Measurements from ENCODE around the gene PEA15.

PEA15 gene

DNA sequence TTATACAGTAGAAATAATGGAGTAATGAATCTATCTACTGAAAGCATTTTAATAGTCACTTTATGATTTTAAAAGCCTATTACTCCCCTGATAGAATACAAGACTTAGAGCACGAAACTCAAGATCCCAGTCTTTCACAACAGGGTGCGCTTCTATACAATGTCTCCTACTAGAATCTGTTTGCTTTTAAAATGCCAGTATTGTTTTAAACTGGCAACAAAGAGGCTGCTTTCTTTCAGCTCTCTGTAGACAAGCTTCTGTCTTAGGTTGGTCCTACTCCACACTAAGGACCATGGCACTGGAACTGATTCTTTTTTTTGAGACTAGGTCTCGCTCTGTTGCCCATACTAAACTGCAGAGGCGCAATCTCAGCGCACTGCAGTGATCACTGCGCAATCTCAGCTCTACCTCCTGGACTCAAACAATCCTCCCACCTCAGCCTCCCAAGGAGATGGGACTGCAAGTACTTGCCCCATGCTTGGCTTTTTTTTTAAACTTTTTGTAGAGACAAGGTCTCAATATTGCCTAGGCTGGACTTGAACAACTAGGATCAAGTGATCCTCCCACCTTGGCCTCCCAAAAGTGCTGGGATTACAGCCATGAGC lies 52.3 kb downstream of the PEA15 start:
- DNase-seq (no peak), ATAC-seq (no peak)
- Mint-ChIP-seq H3K27ac (no peak overlapping the region), H3K27me3 (peaks cover 2% of the 10 kb centered on the region), H3K9me3 (no peaks in the 10 kb centered on the region), H3K36me3 (ENCODE audit: low read depth) (peaks cover 32% of the 10 kb centered on the region), H3K4me1 (peaks cover 55% of the 10 kb centered on the region), H3K4me3 (no peak overlapping the region)

DNA sequence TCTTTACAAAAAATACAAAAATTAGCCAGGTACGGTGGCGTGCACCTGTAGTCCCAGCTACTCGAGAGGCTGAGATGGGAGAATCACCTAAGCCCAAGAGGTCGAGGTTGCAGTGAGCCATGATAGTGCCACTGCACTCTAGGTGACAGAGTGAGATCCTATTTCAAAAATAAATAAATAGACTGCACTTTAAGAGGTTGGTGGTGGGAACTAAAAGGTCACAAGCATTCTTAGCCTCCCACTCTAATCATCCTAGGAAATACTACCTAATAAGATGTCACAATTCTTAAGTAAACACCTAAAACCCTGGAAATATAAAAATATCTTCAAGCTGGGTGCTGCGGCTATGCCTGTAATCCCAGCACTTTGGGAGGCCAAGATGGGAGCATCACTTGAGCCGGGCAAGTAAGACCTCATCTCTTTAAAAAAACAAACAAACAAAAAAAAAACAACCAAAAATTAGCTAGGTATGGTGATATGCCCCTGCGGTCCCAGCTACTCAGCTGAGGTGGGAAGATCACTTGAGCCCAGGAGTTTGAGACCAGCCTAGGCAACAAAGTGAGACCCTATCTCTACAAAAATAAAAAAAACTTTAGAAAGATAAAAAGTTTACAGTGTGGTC lies 53.1 kb downstream of the PEA15 start:
- peaks cover 30% of the 10 kb centered on the region for H3K36me3 Mint-ChIP-seq (ENCODE audit: low read depth)

DNA sequence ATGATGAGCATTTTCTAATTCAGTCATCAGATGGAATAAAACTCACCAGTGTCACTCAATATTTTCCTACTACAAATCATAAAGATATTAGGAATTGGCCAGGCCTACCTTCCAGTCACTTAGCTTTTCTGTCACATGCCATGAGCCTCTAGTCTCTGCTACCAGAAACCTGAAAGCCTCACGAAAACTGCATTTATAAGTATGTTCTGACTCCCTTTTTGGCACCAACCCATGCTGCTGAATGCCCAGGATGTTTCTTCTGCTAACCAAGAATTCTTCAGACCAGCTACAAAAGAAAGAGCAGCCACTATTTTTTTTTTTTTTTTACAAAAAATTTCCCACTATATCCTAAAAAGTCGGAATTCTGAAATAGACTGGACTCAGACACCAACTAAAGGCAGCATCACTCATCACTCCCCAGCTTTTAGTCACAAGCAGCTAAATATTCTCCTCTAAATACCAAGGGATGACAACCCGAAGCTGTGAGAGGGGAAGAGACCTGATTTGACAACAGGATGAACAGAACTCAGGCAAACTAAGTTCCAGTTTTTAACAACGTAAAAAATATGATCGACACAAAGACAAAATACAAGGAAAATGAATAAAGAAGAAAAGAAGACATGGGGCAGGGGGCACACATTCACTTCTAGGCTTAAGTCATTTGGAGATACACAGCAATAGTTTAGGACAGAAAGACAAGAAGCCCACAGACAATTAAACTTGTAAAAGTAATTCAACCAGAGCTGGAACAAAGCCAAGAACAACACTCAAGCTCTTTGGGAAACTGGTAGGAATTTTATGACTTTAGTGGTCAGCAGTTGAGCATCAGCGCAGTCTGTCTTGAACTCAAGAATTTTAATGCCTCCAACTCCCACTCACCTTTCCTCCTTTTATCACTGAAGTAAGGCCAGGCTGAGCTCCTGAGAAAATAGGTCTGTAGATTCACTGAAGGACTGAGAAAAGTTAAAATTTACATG lies 55.5 kb downstream of the PEA15 start:
- no peak for ATAC-seq
- peaks cover 2% of the 10 kb centered on the region for H3K27me3 Mint-ChIP-seq
- peak overlapping the region; percentile 100 for H3K27ac Mint-ChIP-seq
- peak overlapping the region; percentile 100 for H3K4me3 Mint-ChIP-seq
- no peak for DNase-seq
- H3K36me3 Mint-ChIP-seq (ENCODE audit: low read depth), result peaks cover 28% of the 10 kb centered on the region
- H3K9me3 Mint-ChIP-seq, result no peaks in the 10 kb centered on the region
- peaks cover 71% of the 10 kb centered on the region for H3K4me1 Mint-ChIP-seq

More for the DNA sequence above, 53.1 kb downstream of the PEA15 start:
- Mint-ChIP-seq H3K4me3 (no peak overlapping the region), H3K4me1 (peaks cover 61% of the 10 kb centered on the region), H3K27ac (no peak overlapping the region), H3K27me3 (peaks cover 2% of the 10 kb centered on the region), H3K9me3 (no peaks in the 10 kb centered on the region)
- ATAC-seq (no peak), DNase-seq (no peak)

GRCh38 chr1:160261556-160261892 lies 56.3 kb downstream of the PEA15 start:
- ATAC-seq, result peak; percentile 59
- Mint-ChIP-seq H3K36me3 (ENCODE audit: low read depth) (peaks cover 28% of the 10 kb centered on the region), H3K27me3 (peaks cover 2% of the 10 kb centered on the region), H3K4me1 (peaks cover 66% of the 10 kb centered on the region), H3K4me3 (peak overlapping the region; percentile 100), H3K27ac (peak overlapping the region; percentile 100), H3K9me3 (no peaks in the 10 kb centered on the region)
- DNase-seq, result peak; percentile 68

DNA sequence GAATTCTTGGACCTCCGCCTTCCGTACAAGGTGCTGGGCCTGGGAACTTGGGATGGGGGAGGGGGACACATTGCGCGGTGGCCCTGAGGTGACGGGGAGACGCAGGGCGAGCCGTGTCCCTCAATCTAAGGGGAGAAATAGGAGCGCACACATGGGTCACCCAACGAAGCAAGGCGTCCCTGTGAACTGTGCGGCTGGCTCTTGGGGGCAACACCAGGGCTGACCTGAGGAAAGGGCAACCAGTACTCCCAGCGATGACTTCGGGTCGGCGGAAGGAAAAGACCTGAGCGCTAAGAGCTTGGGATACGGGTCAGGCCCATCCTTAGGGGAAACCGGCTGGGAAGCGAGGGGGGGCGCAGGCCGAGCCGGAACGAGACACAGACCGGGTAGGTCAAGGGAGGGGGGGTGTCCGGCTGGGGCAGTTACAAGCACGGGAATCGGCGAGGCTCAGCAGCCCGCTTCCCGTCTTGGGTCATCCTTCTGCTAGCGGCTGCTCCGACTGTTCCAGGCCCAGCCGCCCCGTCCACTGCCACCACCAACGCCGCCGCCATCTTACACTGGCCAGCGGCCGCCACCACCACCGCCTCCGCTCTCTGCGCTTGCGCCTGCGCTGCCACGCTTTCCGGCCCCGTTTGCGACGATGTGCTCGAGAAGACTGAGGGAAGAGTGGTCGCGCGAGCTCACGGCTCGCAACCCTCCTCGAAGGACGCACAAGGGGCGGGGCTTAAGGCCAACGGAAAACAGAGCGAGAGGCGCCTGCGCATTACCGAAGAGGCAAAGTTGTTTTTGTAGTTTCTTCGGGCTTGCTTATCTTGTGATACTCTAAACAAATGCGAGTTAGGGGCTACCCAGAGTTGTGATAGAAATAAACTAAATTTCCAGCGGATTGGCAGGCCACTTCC lies 57.0 kb downstream of the PEA15 start, which contains the start of gene DCAF8:
Gene DCAF8, minus strand, starts transcription at position 657 of the 902 bp plus-strand sequence. CDS start 18,541 bp downstream, outside the sequence.
- peaks cover 2% of the 10 kb centered on the region for H3K27me3 Mint-ChIP-seq
- peak; percentile 99 for DNase-seq
- ATAC-seq, result peak; percentile 82
- H3K9me3 Mint-ChIP-seq, result no peaks in the 10 kb centered on the region
- peak within 1 kb of the TSS; percentile 100 for H3K27ac Mint-ChIP-seq
- peaks cover 28% of the 10 kb centered on the region for H3K36me3 Mint-ChIP-seq (ENCODE audit: low read depth)
- peak within 1 kb of the TSS; percentile 100 for H3K4me3 Mint-ChIP-seq
- peaks cover 61% of the 10 kb centered on the region for H3K4me1 Mint-ChIP-seq

DNA sequence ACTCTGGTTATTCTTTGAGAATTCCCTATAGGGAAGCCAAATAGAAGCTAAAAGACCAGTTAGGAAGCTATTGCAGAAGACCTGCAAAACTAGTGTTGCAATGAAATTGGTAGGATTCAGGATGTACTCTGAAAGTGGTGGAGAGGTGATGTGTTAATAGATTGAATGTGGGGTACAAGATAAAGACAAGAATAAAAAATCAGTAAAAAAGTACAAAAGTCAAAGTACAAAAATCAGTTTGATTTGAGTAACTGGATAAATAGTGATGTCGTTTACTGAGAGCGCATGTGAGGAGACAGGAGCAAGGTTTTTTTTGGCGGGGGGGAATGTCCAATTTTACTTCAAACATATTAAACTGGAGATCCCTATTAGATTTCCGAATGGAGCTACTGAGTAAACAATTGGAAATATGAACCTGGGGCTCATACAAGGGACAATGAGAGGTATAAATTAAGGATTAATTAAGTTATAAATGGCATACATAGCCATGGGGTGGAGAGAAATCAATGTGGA lies 59.7 kb downstream of the PEA15 start:
- ATAC-seq (no peak), DNase-seq (no peak)
- peaks cover 38% of the 10 kb centered on the region for H3K4me1 Mint-ChIP-seq
- peaks cover 14% of the 10 kb centered on the region for H3K36me3 Mint-ChIP-seq (ENCODE audit: low read depth)
- H3K27me3 Mint-ChIP-seq, result peaks cover 2% of the 10 kb centered on the region
- no peaks in the 10 kb centered on the region for H3K9me3 Mint-ChIP-seq
- no peak overlapping the region for H3K4me3 Mint-ChIP-seq
- no peak overlapping the region for H3K27ac Mint-ChIP-seq

All from activated naive CD8-positive, alpha-beta T cell treated with anti-CD3 and anti-CD28 coated beads, Interleukin-2, amount 50 U/mL, for 24 hours (primary cell).